GM12873 (cell line): ENCODE results near the gene RREB1.

ENCODE experiments used
- TF ChIP-seq, protein P1 (sequence below): IDR thresholded peaks from 2 replicates; pipeline ENCODE4 v1.5.1; 2012; ENCODE audit warnings: low read depth, mild to moderate bottlenecking, moderate library complexity, low read length, control low read depth; ENCODE audit not compliant: insufficient read depth; ENCODE audit errors: missing control alignments

Gene RREB1

GRCh38 chr6:7245668-7246393 lies 138.1 kb downstream of the RREB1 start:
- TF ChIP-seq, protein P1, sequence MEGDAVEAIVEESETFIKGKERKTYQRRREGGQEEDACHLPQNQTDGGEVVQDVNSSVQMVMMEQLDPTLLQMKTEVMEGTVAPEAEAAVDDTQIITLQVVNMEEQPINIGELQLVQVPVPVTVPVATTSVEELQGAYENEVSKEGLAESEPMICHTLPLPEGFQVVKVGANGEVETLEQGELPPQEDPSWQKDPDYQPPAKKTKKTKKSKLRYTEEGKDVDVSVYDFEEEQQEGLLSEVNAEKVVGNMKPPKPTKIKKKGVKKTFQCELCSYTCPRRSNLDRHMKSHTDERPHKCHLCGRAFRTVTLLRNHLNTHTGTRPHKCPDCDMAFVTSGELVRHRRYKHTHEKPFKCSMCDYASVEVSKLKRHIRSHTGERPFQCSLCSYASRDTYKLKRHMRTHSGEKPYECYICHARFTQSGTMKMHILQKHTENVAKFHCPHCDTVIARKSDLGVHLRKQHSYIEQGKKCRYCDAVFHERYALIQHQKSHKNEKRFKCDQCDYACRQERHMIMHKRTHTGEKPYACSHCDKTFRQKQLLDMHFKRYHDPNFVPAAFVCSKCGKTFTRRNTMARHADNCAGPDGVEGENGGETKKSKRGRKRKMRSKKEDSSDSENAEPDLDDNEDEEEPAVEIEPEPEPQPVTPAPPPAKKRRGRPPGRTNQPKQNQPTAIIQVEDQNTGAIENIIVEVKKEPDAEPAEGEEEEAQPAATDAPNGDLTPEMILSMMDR, result no peak

GRCh38 chr6:7246401-7247178 lies 138.8 kb downstream of the RREB1 start:
- TF ChIP-seq, protein P1, result no peak

DNA sequence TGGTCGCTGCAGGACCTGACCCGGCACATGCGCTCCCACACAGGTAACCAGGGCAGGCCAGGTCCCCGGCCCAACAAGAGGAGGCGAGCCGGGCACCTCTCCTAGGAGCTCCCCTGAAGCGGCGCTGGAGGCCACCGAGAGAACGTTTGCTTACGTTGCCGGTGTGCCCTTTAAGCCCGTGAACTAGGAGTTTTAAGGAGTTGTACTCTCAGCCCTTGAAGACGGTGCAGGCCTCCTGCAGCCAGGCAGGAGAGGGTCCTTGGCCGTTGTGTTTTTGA lies 139.4 kb downstream of the RREB1 start:
- TF ChIP-seq, protein P1, result no peak

GRCh38 chr6:7247828-7248227 lies 140.1 kb downstream of the RREB1 start:
- TF ChIP-seq, protein P1, result no peak

DNA sequence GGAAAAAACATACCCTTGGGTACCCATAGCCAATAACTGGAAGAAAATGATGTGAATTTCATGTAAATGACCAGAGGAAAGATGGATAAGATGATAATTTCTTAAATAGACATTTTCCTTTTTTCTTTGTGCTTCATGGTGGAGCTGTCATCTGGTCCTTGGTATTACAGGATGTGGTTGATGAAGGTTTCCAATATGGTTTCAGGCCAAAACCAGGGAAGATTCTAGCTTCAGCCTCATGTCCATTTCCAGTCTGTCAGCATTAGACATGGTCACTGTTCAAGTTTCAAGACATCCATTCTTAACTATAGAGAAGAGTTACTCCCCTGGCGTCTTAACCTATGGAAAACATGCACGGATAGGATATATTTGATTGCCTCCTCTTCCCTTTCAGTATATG lies 141.6 kb downstream of the RREB1 start:
- TF ChIP-seq, protein P1, result no peak

GRCh38 chr6:7249946-7250643 lies 142.3 kb downstream of the RREB1 start:
- TF ChIP-seq, protein P1, result peak; percentile 31

DNA sequence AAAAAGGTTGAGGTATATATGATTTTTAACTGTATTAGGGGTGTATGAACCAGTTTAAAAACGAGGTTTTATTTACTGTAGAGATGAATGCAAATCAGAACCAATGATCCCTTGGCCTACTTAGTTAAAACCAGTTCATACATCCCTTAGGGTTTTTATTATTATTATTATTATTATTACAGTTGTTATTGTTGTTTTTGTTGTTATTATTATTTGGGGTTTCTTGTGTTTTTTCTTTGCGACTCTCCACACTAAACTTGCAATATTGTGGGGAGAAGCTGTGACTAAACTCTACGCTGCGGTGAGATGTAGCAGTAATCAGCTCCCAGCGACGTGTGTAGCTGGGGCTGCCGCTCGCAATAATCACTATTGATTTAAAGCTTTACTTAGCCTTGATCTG lies 143.1 kb downstream of the RREB1 start:
- TF ChIP-seq, protein P1, result no peak
